ENCODE data around the gene TPO. TPM values are rescaled to one million over a fixed set of nuclear protein-coding genes. Genes with fewer than 3 reads are reported as not detected.

TPO gene
- total RNA-seq, 1 experiment from 2014 or later = not detected

GRCh38 chr2:1432726-1433125, 19.5 kb downstream of the TPO start:
- H3K56ac ChIP-seq (ENCODE audit: insufficient read length, low read depth, low read length) = no peak overlapping the region
- H3K4me2 ChIP-seq (ENCODE audit: insufficient read depth, insufficient read length, low read length) = no peak overlapping the region
- no peaks in the 10 kb centered on the region for H3K4me1 ChIP-seq (ENCODE audit: insufficient read depth, low read length)
- no peaks in the 10 kb centered on the region for H4K20me1 ChIP-seq (ENCODE audit: control insufficient read depth, insufficient read depth, insufficient read length)
- H3K18ac ChIP-seq (ENCODE audit: insufficient read length, low read depth, low read length) = no peak overlapping the region
- H2BK20ac ChIP-seq (ENCODE audit: low read depth, low read length, poor library complexity, severe bottlenecking) = no peak overlapping the region
- H4K91ac ChIP-seq (ENCODE audit: insufficient read length, low read depth, low read length) = no peak overlapping the region
- no peak overlapping the region for H2BK120ac ChIP-seq (ENCODE audit: low read depth, low read length, poor library complexity, severe bottlenecking)
- H2BK15ac ChIP-seq (ENCODE audit: low read depth, low read length) = no peak overlapping the region
- H3K23me2 ChIP-seq (ENCODE audit: insufficient read length, low read depth, low read length, poor library complexity, severe bottlenecking) = no peaks in the 10 kb centered on the region
- Mint-ChIP-seq H3K4me1 (peaks cover 12 to 18% of the 10 kb centered on the region in 2 experiments), H3K27me3 (ENCODE audit: low read depth) (peaks cover 5% of the 10 kb centered on the region; the same call in 1 of the 2 replicates), H3K36me3 (ENCODE audit: insufficient read depth in 1 of 3, low read depth in 3 of 3) (no peaks in the 10 kb centered on the region; a peak in 1 of 7 replicates), H3K9me3 (peaks cover 0 to 4% of the 10 kb centered on the region in 2 experiments; a peak in 3 of 5 replicates), H3K4me3 (no peak overlapping the region), H3K27ac (no peak overlapping the region)
- no peak overlapping the region for H4K8ac ChIP-seq (replicated peaks; ENCODE audit: insufficient read length, low read depth, low read length)
- H2BK5ac ChIP-seq (ENCODE audit: insufficient read length, low read length) = no peak overlapping the region
- H3K27ac ChIP-seq (ENCODE audit: insufficient read length, low read depth, low read length) = no peak overlapping the region
- H3K79me2 ChIP-seq (ENCODE audit: insufficient read depth, low read length) = no peaks in the 10 kb centered on the region
- H2AK5ac ChIP-seq (ENCODE audit: insufficient read length, low read length) = no peak overlapping the region
- no CpG with 5 or more reads among the region's 2 CpGs for WGBS (ENCODE audit: extremely low coverage, insufficient read length, low lambda C conversion rate)
- H4K5ac ChIP-seq (ENCODE audit: insufficient read length, low read depth, low read length) = no peak overlapping the region
- no peak overlapping the region for H3T11ph ChIP-seq (ENCODE audit: low read length)
- no peak overlapping the region for H3K9ac ChIP-seq (ENCODE audit: extremely low read depth, insufficient read length, low read length)
- H3K27me3 ChIP-seq (ENCODE audit: insufficient read depth, low read length) = no peaks in the 10 kb centered on the region
- H3K4ac ChIP-seq (ENCODE audit: low read depth, low read length) = no peak overlapping the region
- no peak overlapping the region for H2AFZ ChIP-seq (ENCODE audit: low read length)
- no peak for TF ChIP-seq CTCF (conservative IDR thresholded peaks at IDR 0.05)
- no peak overlapping the region for H3K23ac ChIP-seq (ENCODE audit: insufficient read length, low read depth, low read length)
- no peaks in the 10 kb centered on the region for H3K79me1 ChIP-seq (ENCODE audit: insufficient read depth, low read depth, low read length, poor library complexity, severe bottlenecking)
- no peak for DNase-seq
- no peak overlapping the region for H3K14ac ChIP-seq (ENCODE audit: insufficient read depth, low read length)
- H3K9me3 ChIP-seq (ENCODE audit: control insufficient read depth, low read depth, low read length) = no peaks in the 10 kb centered on the region
- H2BK12ac ChIP-seq (ENCODE audit: insufficient read length, low read depth, low read length) = no peak overlapping the region

Data from H9 (cell line).